KG1 (cell line): ENCODE results near the gene COA8.
A peak's percentile ranks its signal among the peaks of the same experiment; 100 is the strongest.

Experiments used
- DNase-seq: peaks from one replicate; lab custom pipeline; 2025; lab: John Stamatoyannopoulos, UW

The COA8 gene

GRCh38 chr14:103549361-103550311 is 13.1 kb upstream of the COA8 start:
- DNase-seq, result no peak

GRCh38 chr14:103550451-103551337 is 12.1 kb upstream of the COA8 start:
- no peak for DNase-seq

GRCh38 chr14:103551338-103551762 is 11.4 kb upstream of the COA8 start:
- DNase-seq, result no peak

- no peak for DNase-seq
Measured at GRCh38 chr14:103552011-103552845, 10.5 kb upstream of the COA8 start.

- DNase-seq, result no peak
Measured at GRCh38 chr14:103552846-103553210, 9.9 kb upstream of the COA8 start.

GRCh38 chr14:103555559-103556337 is 7.0 kb upstream of the COA8 start:
- no peak for DNase-seq

GRCh38 chr14:103556946-103557758 is 5.6 kb upstream of the COA8 start:
- no peak for DNase-seq

- no peak for DNase-seq
Measured at GRCh38 chr14:103558071-103558882, 4.5 kb upstream of the COA8 start.

GRCh38 chr14:103559766-103560165 is 3.0 kb upstream of the COA8 start:
- DNase-seq, result no peak

GRCh38 chr14:103560691-103561090 is 2.1 kb upstream of the COA8 start:
- DNase-seq, result no peak

- peak; percentile 42 for DNase-seq
Measured at GRCh38 chr14:103561381-103562178, 1.2 kb upstream of the COA8 start.

- no peak for DNase-seq
Measured at GRCh38 chr14:103562179-103562428, 656 bp upstream of the COA8 start.

- DNase-seq, result peak; percentile 19
Measured at GRCh38 chr14:103563226-103563620, 463 bp downstream of the COA8 start.

- DNase-seq, result no peak
Measured at GRCh38 chr14:103563844-103564505, 1.2 kb downstream of the COA8 start.

GRCh38 chr14:103568952-103569351 is 6.2 kb downstream of the COA8 start:
- no peak for DNase-seq

- no peak for DNase-seq
Measured at GRCh38 chr14:103569408-103569807, 6.6 kb downstream of the COA8 start.

GRCh38 chr14:103574104-103574503 is 11.3 kb downstream of the COA8 start:
- DNase-seq, result no peak

GRCh38 chr14:103574707-103575285 is 12.0 kb downstream of the COA8 start:
- no peak for DNase-seq
